ENCODE measurements around the gene RCC2.

The RCC2 gene

DNA sequence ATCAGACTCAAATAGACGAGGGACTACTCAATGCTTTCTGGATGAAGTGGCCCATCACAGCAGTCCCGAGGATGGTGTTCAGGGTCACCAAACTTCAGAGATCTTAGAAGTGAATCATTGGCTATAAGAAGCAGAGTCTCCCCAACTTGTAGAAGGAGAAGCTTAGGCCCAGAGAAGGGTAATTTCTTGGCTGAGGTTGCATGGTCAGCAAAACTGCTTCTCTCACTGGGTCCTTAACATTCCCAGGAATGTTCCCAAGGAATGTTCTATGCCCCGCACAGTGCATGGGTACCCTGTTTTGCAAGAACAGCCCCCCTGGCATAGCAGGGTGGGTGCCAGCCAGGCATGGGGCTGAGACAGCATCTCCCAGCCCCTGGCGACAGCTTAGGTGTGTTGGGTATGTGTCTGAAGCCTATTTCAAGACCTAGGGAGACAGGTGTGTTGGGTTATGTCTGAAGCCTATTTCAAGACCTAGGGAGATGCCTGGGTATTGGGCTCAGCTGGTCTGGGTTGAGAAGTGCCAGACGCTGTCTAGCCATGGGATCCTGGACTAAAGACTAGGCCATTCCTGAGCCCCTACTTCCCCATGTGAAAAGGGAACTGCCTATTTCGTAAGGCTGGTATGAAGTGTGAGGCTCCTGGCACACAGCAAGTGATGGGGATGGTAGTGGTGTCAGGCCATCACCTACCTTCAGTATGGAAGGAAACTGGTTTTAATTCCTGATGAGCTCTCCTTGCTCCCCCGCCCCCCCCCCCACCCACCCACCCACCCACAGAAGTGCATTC, 41.4 kb downstream of the RCC2 start:
- WGBS (ENCODE audit: extremely low coverage, insufficient coverage, low lambda C conversion rate) = no CpG with 5 or more reads among the region's 7 CpGs

DNA sequence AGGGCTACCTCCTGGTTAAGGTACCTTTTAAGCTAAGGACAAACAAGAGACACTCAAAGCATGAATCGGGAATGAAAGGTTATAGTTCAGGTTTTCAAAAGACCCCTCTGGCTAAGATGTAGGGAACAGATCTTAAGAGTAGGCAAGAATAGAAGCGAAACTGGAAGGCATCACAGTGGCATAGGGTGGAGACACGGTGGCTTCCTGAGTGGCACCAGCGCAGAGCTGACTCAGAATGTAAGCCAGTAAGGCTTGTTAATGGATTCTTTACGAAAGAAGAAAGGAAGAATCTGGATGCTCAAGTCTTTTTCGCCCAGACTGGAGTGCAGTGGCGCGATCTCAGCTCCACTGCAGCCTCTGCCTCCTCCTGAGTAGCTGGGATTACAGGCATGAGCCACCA, 46.2 kb downstream of the RCC2 start:
- Histone ChIP-seq H3K9ac (ENCODE audit: low read length) (no peak overlapping the region), H3K27ac (ENCODE audit: low read depth, low read length) (no peak overlapping the region), H3K36me3 (ENCODE audit: control insufficient read depth, insufficient read depth, low read length) (no peaks in the 10 kb centered on the region), H3K4ac (ENCODE audit: low read depth, low read length) (no peak overlapping the region), H4K5ac (ENCODE audit: low read length) (no peak overlapping the region), H3K18ac (ENCODE audit: low read length) (no peak overlapping the region), H3K27me3 (ENCODE audit: insufficient read depth, low read length, poor library complexity) (no peaks in the 10 kb centered on the region), H3K4me2 (ENCODE audit: low read length) (no peak overlapping the region), H2BK15ac (replicated peaks; ENCODE audit: low read depth) (no peak overlapping the region), H2BK120ac (ENCODE audit: low read depth, low read length) (no peak overlapping the region), H3K23ac (ENCODE audit: low read length) (no peak overlapping the region), H3K79me2 (ENCODE audit: control insufficient read depth, insufficient read depth, low read length) (no peaks in the 10 kb centered on the region), H2BK5ac (ENCODE audit: low read length) (no peak overlapping the region), H3K4me3 (ENCODE audit: low read length) (no peak overlapping the region), H3K4me1 (ENCODE audit: control insufficient read depth, low read depth, low read length) (peaks cover 2% of the 10 kb centered on the region), H2AK5ac (ENCODE audit: low read length) (no peak overlapping the region), H3K79me1 (ENCODE audit: low read length) (no peaks in the 10 kb centered on the region), H4K8ac (ENCODE audit: low read depth, low read length) (no peak overlapping the region), H3K56ac (ENCODE audit: low read length) (no peak overlapping the region)
- no peak for DNase-seq
- no CpG with 5 or more reads among the region's 8 CpGs for WGBS (ENCODE audit: extremely low coverage, insufficient coverage, low lambda C conversion rate)

More for the DNA sequence above, 41.4 kb downstream of the RCC2 start:
- H3K4me2 ChIP-seq (ENCODE audit: low read length) = no peak overlapping the region
- H4K5ac ChIP-seq (ENCODE audit: low read length) = no peak overlapping the region
- no peak overlapping the region for H3K23ac ChIP-seq (ENCODE audit: low read length)
- no peak overlapping the region for H2BK15ac ChIP-seq (replicated peaks; ENCODE audit: low read depth)
- H2BK120ac ChIP-seq (ENCODE audit: low read depth, low read length) = no peak overlapping the region
- DNase-seq = no peak
- no peaks in the 10 kb centered on the region for H3K27me3 ChIP-seq (ENCODE audit: insufficient read depth, low read length, poor library complexity)
- no peaks in the 10 kb centered on the region for H3K4me1 ChIP-seq (ENCODE audit: control insufficient read depth, low read depth, low read length)
- H3K79me1 ChIP-seq (ENCODE audit: low read length) = no peaks in the 10 kb centered on the region
- H3K36me3 ChIP-seq (ENCODE audit: control insufficient read depth, insufficient read depth, low read length) = no peaks in the 10 kb centered on the region
- no peak overlapping the region for H2BK5ac ChIP-seq (ENCODE audit: low read length)
- H3K56ac ChIP-seq (ENCODE audit: low read length) = no peak overlapping the region
- H3K18ac ChIP-seq (ENCODE audit: low read length) = no peak overlapping the region
- no peak overlapping the region for H3K4me3 ChIP-seq (ENCODE audit: low read length)
- H2AK5ac ChIP-seq (ENCODE audit: low read length) = no peak overlapping the region
- H3K27ac ChIP-seq (ENCODE audit: low read depth, low read length) = no peak overlapping the region
- H3K4ac ChIP-seq (ENCODE audit: low read depth, low read length) = no peak overlapping the region
- no peak overlapping the region for H4K8ac ChIP-seq (ENCODE audit: low read depth, low read length)
- no peaks in the 10 kb centered on the region for H3K79me2 ChIP-seq (ENCODE audit: control insufficient read depth, insufficient read depth, low read length)
- H3K9ac ChIP-seq (ENCODE audit: low read length) = no peak overlapping the region

DNA sequence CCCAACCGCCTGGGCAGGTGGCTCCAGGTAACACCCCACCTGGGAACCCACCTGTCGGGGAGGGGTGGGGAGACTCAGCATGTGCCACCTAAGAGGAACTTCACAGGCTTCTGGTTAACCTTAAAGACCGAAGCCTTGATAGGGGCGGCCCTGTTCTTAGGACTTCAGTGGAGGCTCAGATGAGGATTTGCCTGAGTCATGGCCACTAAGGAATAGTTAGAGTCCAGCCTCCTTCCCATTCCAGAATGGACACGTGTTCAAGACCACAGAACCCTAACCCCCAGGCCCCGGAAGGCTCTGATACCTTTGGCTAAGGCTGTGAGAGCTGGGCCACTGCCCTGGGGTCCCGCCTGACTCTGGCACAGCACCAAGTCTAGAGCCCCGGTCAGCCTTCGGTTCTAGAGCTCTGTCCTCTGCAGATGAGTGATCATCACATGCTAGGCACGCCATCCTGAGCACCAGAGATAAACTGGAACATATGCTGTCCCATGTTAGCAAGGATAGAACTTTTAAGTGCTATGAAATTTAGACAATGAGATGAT, 47.2 kb downstream of the RCC2 start:
- H2BK15ac ChIP-seq (replicated peaks; ENCODE audit: low read depth) = no peak overlapping the region
- H3K56ac ChIP-seq (ENCODE audit: low read length) = no peak overlapping the region
- H3K79me1 ChIP-seq (ENCODE audit: low read length) = no peaks in the 10 kb centered on the region
- no CpG with 5 or more reads among the region's 10 CpGs for WGBS (ENCODE audit: extremely low coverage, insufficient coverage, low lambda C conversion rate)
- H3K4me3 ChIP-seq (ENCODE audit: low read length) = no peak overlapping the region
- H3K27ac ChIP-seq (ENCODE audit: low read depth, low read length) = no peak overlapping the region
- H3K9ac ChIP-seq (ENCODE audit: low read length) = no peak overlapping the region
- peaks cover 2% of the 10 kb centered on the region for H3K4me1 ChIP-seq (ENCODE audit: control insufficient read depth, low read depth, low read length)
- H3K4me2 ChIP-seq (ENCODE audit: low read length) = no peak overlapping the region
- H3K4ac ChIP-seq (ENCODE audit: low read depth, low read length) = no peak overlapping the region
- no peak for DNase-seq
- H4K5ac ChIP-seq (ENCODE audit: low read length) = no peak overlapping the region
- no peak overlapping the region for H2AK5ac ChIP-seq (ENCODE audit: low read length)
- H3K23ac ChIP-seq (ENCODE audit: low read length) = no peak overlapping the region
- H3K18ac ChIP-seq (ENCODE audit: low read length) = no peak overlapping the region
- no peaks in the 10 kb centered on the region for H3K27me3 ChIP-seq (ENCODE audit: insufficient read depth, low read length, poor library complexity)
- H4K8ac ChIP-seq (ENCODE audit: low read depth, low read length) = no peak overlapping the region
- no peak overlapping the region for H2BK120ac ChIP-seq (ENCODE audit: low read depth, low read length)
- H2BK5ac ChIP-seq (ENCODE audit: low read length) = no peak overlapping the region
- no peaks in the 10 kb centered on the region for H3K79me2 ChIP-seq (ENCODE audit: control insufficient read depth, insufficient read depth, low read length)
- H3K36me3 ChIP-seq (ENCODE audit: control insufficient read depth, insufficient read depth, low read length) = no peaks in the 10 kb centered on the region

DNA sequence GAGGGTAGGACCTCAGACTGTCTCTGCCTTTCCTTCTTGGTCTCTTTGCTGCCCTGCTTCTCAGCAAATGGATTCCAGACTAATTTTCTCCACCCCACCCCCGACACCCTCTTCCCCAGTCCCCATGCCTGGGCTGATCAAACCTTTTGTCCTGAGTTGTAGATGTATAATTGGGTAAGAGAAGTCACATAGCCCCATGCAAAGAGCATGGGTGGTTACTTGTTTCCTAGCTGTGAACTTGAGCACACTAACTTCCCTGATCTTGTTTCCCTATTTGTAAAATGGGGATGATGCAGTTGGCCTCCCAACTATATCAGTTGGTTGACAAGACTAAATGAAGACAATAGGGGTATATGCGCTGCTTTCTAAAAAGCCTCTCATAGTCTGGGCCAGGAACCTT, 58.3 kb downstream of the RCC2 start:
- Histone ChIP-seq H4K5ac (ENCODE audit: low read length) (no peak overlapping the region), H3K4me2 (ENCODE audit: low read length) (no peak overlapping the region), H3K4ac (ENCODE audit: low read depth, low read length) (no peak overlapping the region), H3K18ac (ENCODE audit: low read length) (no peak overlapping the region), H3K79me1 (ENCODE audit: low read length) (no peaks in the 10 kb centered on the region), H3K23ac (ENCODE audit: low read length) (peak overlapping the region; percentile 24), H3K36me3 (ENCODE audit: control insufficient read depth, insufficient read depth, low read length) (no peaks in the 10 kb centered on the region), H4K8ac (ENCODE audit: low read depth, low read length) (no peak overlapping the region), H3K56ac (ENCODE audit: low read length) (no peak overlapping the region), H2BK15ac (replicated peaks; ENCODE audit: low read depth) (no peak overlapping the region), H3K9ac (ENCODE audit: low read length) (no peak overlapping the region), H2BK120ac (ENCODE audit: low read depth, low read length) (no peak overlapping the region), H3K27me3 (ENCODE audit: insufficient read depth, low read length, poor library complexity) (no peaks in the 10 kb centered on the region), H3K27ac (ENCODE audit: low read depth, low read length) (no peak overlapping the region), H3K79me2 (ENCODE audit: control insufficient read depth, insufficient read depth, low read length) (no peaks in the 10 kb centered on the region), H2BK5ac (ENCODE audit: low read length) (no peak overlapping the region), H2AK5ac (ENCODE audit: low read length) (no peak overlapping the region), H3K4me3 (ENCODE audit: low read length) (no peak overlapping the region), H3K4me1 (ENCODE audit: control insufficient read depth, low read depth, low read length) (peaks cover 8% of the 10 kb centered on the region)
- no peak for DNase-seq
- no CpG with 5 or more reads among the region's 2 CpGs for WGBS (ENCODE audit: extremely low coverage, insufficient coverage, low lambda C conversion rate)

DNA sequence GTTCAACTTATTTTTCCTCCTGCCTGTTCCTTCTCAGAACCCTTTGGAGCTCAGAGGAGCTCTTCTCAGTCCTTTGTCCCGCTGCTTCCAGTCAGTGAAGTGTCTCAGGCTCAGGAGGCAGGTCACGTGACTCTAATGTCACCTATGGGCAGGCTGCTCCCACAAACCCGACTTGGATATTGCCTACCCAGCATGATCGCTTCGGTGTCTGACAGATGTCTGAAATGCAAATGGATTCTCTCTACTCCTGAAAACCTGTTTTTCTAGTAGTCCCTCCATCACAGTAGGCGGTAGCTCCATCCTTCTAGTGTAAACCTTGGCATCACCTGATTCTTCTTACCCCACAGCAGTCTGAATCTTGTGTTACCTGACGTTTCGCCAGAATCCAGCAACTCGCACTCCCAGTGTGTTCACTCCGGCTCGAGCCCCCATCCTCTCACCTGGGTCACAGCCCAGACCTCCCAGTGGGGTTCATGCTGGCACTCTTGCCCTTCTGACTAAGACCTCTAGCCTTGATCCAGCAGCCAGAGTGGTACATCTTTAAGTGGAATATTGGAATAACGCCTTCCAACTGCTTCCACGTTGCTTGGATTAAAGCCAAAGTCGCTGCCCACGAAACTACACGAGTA, 62.0 kb downstream of the RCC2 start:
- no peaks in the 10 kb centered on the region for H3K27me3 ChIP-seq (ENCODE audit: insufficient read depth, low read length, poor library complexity)
- H3K4me3 ChIP-seq (ENCODE audit: low read length) = no peak overlapping the region
- WGBS (ENCODE audit: extremely low coverage, insufficient coverage, low lambda C conversion rate) = no CpG with 5 or more reads among the region's 16 CpGs

More for the DNA sequence above, 62.0 kb downstream of the RCC2 start:
- Histone ChIP-seq H2BK5ac (ENCODE audit: low read length) (no peak overlapping the region), H3K18ac (ENCODE audit: low read length) (no peak overlapping the region), H3K4ac (ENCODE audit: low read depth, low read length) (no peak overlapping the region), H2AK5ac (ENCODE audit: low read length) (no peak overlapping the region), H3K27ac (ENCODE audit: low read depth, low read length) (no peak overlapping the region), H4K5ac (ENCODE audit: low read length) (no peak overlapping the region), H3K9ac (ENCODE audit: low read length) (no peak overlapping the region), H3K56ac (ENCODE audit: low read length) (no peak overlapping the region), H4K8ac (ENCODE audit: low read depth, low read length) (no peak overlapping the region), H3K79me1 (ENCODE audit: low read length) (no peaks in the 10 kb centered on the region), H2BK120ac (ENCODE audit: low read depth, low read length) (no peak overlapping the region), H2BK15ac (replicated peaks; ENCODE audit: low read depth) (no peak overlapping the region), H3K23ac (ENCODE audit: low read length) (no peak overlapping the region), H3K36me3 (ENCODE audit: control insufficient read depth, insufficient read depth, low read length) (no peaks in the 10 kb centered on the region), H3K4me1 (ENCODE audit: control insufficient read depth, low read depth, low read length) (peaks cover 8% of the 10 kb centered on the region), H3K4me2 (ENCODE audit: low read length) (no peak overlapping the region), H3K79me2 (ENCODE audit: control insufficient read depth, insufficient read depth, low read length) (no peaks in the 10 kb centered on the region)
- peak; percentile 93 for DNase-seq
